ENCODE measurements around the gene FECH. TPM values are rescaled to one million over a fixed set of nuclear protein-coding genes. Genes with fewer than 3 reads are reported as not detected.

The FECH gene
- polyA plus RNA-seq, 1 donor (not counting 4 experiments of a cell fraction or from before 2014, with no cell fraction given) = 29.2 TPM

DNA sequence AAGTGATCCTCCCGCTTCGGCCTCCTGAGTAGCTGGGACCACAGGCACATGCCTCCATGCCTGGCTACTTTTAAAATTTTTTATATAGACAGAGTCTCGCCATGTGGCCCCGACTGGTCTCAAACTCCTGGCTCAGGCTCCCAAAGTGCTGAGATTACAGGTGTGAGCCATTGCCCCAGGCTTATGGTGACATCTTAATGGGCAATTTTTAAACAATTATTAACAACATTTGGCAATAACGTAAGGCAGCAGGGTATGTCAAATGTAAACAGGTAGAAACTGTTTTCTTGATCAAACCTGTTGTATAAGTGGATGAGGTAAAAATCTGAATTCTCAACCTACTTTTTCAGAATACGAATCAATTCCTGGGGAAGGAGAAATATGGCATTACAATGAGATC lies 11.0 kb downstream of the FECH start:
- TF ChIP-seq EZH2 (IDR thresholded peaks at IDR 0.05; ENCODE audit: low read length) (no peak), CTCF (optimal IDR thresholded peaks at IDR 0.05 in 1 of 3, IDR thresholded peaks at IDR 0.05 in 1 of 3, conservative IDR thresholded peaks at IDR 0.05 in 1 of 3; ENCODE audit: extremely low read depth in 1 of 3, insufficient read depth in 2 of 3, low read length in 3 of 3) (no peak)
- Histone ChIP-seq H3K27ac (ENCODE audit: control insufficient read depth, insufficient read depth, low read length) (no peak overlapping the region), H3K36me3 (ENCODE audit: control insufficient read depth in 2 of 2, extremely low read depth in 1 of 2, insufficient read depth in 2 of 2, low read length in 2 of 2) (peaks cover 3 to 10% of the 10 kb centered on the region in 2 experiments), H3K9me1 (ENCODE audit: control insufficient read depth, extremely low read depth, insufficient read depth, low read length) (no peaks in the 10 kb centered on the region), H3K4me2 (ENCODE audit: control insufficient read depth, extremely low read depth, insufficient read depth, low read depth, low read length) (no peak overlapping the region), H2AFZ (ENCODE audit: control insufficient read depth, low read length) (no peak overlapping the region), H3K79me2 (ENCODE audit: control insufficient read depth, insufficient read depth, low read length) (no peaks in the 10 kb centered on the region), H3K9me3 (ENCODE audit: control insufficient read depth, low read depth, low read length) (no peaks in the 10 kb centered on the region), H4K20me1 (ENCODE audit: control insufficient read depth, extremely low read depth, insufficient read depth, low read length) (no peaks in the 10 kb centered on the region), H3K4me1 (ENCODE audit: control insufficient read depth, extremely low read depth, insufficient read depth, low read length) (no peaks in the 10 kb centered on the region), H3K4me3 (ENCODE audit: control insufficient read depth in 2 of 3, extremely low read depth in 1 of 3, insufficient read depth in 2 of 3, low read depth in 1 of 3, low read length in 3 of 3) (no peak overlapping the region), H3K27me3 (ENCODE audit: control insufficient read depth, extremely low read depth, insufficient read depth, low read length) (no peaks in the 10 kb centered on the region), H3K9ac (ENCODE audit: control insufficient read depth, extremely low read depth, insufficient read depth, low read length) (no peak overlapping the region)
- FAIRE-seq = no peak
- DNase-seq (ENCODE audit: low read depth, low spot score) = no peak
- dilution Hi-C loops (cut with MboI; ENCODE audit: extremely low pct_ligation_motif_present, low sequenced_read_pairs) = no loop called here

DNA sequence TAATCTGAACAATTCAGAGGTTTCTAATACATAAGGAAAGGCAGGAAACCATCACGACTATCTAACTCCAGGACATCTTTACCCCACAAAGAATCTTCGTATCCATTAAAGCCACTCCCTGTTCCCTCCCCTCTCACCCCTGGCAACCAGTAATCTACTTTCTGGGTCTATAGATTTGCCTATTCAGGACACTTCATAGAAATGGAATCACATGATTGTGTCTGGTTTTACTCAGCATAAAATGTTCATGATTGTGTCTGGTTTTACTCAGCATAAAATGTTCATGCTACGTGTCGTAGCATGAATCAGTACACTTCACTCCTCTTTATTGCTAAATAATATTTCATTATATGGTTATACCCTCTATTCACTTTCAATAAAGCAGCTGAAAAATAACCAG lies 11.6 kb downstream of the FECH start:
- Histone ChIP-seq H3K9me1 (ENCODE audit: control insufficient read depth, extremely low read depth, insufficient read depth, low read length) (no peaks in the 10 kb centered on the region), H3K4me3 (ENCODE audit: control insufficient read depth in 2 of 3, extremely low read depth in 1 of 3, insufficient read depth in 2 of 3, low read depth in 1 of 3, low read length in 3 of 3) (no peak overlapping the region), H3K4me1 (ENCODE audit: control insufficient read depth, extremely low read depth, insufficient read depth, low read length) (no peaks in the 10 kb centered on the region), H3K27ac (ENCODE audit: control insufficient read depth, insufficient read depth, low read length) (no peak overlapping the region), H4K20me1 (ENCODE audit: control insufficient read depth, extremely low read depth, insufficient read depth, low read length) (no peaks in the 10 kb centered on the region), H3K9me3 (ENCODE audit: control insufficient read depth, low read depth, low read length) (no peaks in the 10 kb centered on the region), H3K36me3 (ENCODE audit: control insufficient read depth in 2 of 2, extremely low read depth in 1 of 2, insufficient read depth in 2 of 2, low read length in 2 of 2) (peaks cover 3 to 15% of the 10 kb centered on the region in 2 experiments), H2AFZ (ENCODE audit: control insufficient read depth, low read length) (no peak overlapping the region), H3K27me3 (ENCODE audit: control insufficient read depth, extremely low read depth, insufficient read depth, low read length) (no peaks in the 10 kb centered on the region), H3K4me2 (ENCODE audit: control insufficient read depth, extremely low read depth, insufficient read depth, low read depth, low read length) (no peak overlapping the region), H3K9ac (ENCODE audit: control insufficient read depth, extremely low read depth, insufficient read depth, low read length) (no peak overlapping the region), H3K79me2 (ENCODE audit: control insufficient read depth, insufficient read depth, low read length) (no peaks in the 10 kb centered on the region)
- no peak for TF ChIP-seq CTCF (optimal IDR thresholded peaks at IDR 0.05 in 1 of 3, IDR thresholded peaks at IDR 0.05 in 1 of 3, conservative IDR thresholded peaks at IDR 0.05 in 1 of 3; ENCODE audit: extremely low read depth in 1 of 3, insufficient read depth in 2 of 3, low read length in 3 of 3)
- no peak for TF ChIP-seq EZH2 (IDR thresholded peaks at IDR 0.05; ENCODE audit: low read length)
- FAIRE-seq (peak; percentile 13), DNase-seq (ENCODE audit: low read depth, low spot score) (no peak)
- dilution Hi-C loops (cut with MboI; ENCODE audit: extremely low pct_ligation_motif_present, low sequenced_read_pairs) = no loop called here
